NOMO-1 treated with DMSO at 0.1 percent for 48 hours (cell line): ENCODE data around the gene PIAS1.

Experiments used
- DNase-seq: peaks from one replicate; lab custom pipeline; 2025; ENCODE audit not compliant: unreplicated experiment; lab: John Stamatoyannopoulos, UW

The PIAS1 gene

GRCh38 chr15:68062214-68062613 is 8.1 kb downstream of the PIAS1 start:
- no peak for DNase-seq

DNA sequence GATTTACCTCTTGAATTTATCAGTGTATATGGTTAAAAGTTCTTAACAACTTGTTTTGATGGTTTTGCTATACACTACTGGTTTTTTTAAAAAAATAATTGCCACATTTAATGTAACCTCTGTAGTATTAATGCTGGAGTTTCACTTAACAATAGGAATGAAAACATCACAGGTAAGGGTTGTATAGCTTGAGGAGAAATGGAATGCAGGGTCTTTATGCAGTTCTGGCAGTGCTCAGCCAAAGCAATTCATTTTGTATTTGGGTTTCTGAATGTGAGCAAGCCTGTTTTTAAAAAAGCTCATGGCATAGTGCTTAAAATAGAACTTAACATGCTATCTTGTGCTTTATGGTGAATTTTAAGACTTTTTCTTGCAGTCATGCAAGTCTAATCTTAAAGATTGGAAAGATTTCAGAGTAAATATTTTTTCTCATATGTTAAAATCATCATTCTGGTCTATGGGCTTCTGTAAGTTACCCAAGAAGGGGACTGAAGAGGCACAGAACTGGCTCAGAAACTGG is 8.9 kb downstream of the PIAS1 start:
- no peak for DNase-seq

GRCh38 chr15:68063606-68064005 is 9.5 kb downstream of the PIAS1 start:
- DNase-seq: no peak

DNA sequence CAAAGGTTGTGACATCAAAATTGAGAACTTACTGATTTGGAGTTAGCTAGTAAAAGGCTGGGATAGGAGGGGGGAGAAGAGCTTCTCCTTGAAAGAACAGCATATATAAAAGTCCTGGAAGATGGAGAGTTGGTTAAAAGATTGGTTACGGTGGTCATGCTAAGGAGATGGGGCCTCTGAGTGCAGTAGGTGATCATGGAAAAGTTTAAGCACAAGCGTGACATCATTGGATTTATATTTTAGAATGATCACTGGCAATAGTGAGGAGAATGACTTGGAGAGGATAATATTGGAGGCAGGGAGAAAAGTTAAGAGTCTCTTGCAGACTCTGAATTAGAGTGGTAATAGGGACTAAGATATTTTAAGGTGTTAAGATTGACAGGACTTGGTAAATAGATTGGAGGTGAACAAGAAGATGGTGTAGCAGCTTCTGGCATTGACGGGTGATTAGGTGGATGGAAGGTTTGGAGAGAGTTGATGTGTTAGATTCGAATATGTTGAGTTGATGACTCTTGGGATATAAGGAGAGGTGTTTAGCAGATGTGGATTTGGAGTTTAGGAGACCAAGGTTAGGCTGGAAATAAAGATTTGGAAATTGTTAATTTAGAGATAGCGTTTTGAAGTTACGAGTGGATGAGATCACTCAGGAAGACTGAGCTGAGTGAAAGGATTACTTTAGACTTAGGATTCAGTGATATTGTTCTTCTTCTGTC is 19.6 kb downstream of the PIAS1 start:
- DNase-seq: no peak

DNA sequence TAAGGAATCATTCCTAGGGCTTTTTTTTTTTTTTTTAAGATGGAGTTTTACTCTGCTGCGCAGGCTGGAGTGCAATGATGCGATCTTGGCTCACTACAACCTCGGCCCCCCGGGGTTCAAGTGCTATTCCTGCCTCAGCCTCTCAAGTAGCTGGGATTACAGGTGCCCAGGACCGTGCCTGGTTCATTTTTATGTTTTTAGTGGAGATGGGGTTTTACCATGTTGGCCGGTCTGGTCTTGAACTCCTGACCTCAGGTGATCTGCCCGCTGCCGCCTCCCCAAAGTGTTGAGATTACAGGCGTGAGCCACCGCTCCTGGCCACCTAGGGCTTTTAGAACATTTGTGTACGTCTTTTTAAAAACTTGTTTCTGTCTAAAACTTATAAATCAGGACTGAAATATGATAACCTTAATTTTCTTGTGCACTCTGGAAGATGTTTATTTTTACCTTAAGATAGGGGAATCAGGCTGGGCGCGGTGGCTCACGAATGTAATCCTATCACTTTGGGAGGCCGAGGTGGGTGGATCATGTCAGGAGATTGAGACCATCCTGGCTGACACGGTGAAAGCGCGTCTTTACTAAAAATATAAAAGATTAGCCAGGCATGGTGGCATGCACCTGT is 21.8 kb downstream of the PIAS1 start:
- DNase-seq: no peak

GRCh38 chr15:68078365-68078764 is 24.2 kb downstream of the PIAS1 start:
- no peak for DNase-seq

DNA sequence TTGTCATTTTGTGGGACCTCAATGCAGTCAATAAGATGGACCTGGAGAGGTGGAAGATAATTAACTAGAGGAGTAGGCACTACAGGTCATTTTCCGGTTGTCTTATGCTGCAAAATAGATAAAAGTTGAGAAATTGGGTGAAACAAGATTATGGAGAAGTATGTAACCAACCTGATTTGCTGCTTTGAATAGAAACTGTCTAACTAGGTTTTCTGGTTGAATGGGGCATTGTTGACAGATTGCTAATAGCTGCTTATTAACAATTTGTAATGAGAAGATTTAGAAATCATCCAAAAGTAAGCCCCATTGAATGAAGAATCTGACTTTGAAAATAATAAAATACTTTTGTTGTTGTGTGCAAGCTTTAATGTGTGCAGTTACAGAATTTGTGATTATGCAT is 26.2 kb downstream of the PIAS1 start:
- no peak for DNase-seq

GRCh38 chr15:68080783-68081182 is 26.7 kb downstream of the PIAS1 start:
- no peak for DNase-seq

DNA sequence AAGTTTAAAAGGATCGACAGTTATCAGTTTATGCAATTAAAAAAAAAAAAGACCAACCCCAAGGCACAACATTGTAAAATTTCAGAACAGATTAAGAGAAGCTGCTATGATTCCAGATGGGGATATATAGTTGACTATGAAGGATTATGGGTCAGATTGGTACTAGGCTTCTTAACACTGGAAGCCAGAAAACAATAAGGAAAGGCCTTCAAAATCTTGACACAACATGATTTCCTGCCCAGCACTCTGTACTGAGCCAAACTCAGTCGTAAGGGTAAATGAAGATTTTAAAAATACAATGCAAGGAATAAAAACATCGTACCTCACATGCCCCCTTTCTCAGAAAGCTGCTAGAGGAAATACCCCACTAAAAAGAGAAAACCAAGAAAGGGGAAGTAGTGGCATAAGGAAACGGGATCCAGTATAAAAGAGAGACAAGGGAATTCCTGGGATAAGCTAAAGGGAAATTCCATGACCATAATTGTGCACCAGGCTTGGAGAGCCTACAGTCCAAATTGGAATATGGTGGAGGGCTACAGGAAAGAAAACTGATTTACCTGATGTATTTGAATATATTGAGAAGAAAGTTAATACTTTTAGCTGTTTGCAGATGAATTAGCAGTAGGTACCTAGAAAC is 27.9 kb downstream of the PIAS1 start:
- DNase-seq: no peak

GRCh38 chr15:68082735-68083134 is 28.6 kb downstream of the PIAS1 start:
- no peak for DNase-seq

- no peak for DNase-seq
Measured at GRCh38 chr15:68083463-68083862, 29.3 kb downstream of the PIAS1 start.

DNA sequence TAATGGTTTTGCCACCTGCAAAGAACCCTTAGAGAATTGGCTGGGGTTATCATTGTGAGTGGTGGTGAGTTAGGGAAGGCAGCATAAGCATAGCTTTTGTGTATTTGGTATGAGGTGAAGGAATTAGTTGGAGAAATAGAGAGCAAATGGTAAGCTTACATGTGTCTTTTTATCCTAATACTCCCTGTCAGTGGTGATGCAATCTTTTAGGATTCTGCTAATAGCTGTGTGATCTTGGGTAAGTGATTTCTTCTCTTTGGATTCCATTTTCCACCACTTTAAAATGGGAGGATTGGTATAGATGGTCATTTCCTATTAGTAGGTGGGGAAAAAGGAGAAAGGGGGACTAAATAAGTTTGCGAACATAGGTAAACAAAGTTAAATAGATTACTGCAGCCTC is 30.9 kb downstream of the PIAS1 start:
- DNase-seq: no peak

DNA sequence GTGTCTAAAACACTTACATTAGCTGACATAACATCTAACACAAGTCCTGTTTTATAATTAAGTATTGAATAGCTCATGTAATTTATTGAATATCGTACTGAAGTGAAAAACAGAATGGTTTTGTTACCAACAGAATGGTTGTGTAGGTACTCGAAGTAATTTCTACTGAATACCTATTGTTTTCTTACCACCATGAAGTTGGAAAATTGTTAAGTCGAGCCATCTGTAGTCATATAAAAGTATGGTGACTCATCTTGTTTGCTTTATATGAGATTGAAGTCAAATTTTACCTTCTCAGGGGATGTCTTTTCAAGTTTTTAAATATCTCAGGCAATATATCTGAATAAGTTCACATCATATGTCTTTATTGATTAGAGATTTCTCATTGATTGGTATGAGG is 37.6 kb downstream of the PIAS1 start:
- DNase-seq: no peak

DNA sequence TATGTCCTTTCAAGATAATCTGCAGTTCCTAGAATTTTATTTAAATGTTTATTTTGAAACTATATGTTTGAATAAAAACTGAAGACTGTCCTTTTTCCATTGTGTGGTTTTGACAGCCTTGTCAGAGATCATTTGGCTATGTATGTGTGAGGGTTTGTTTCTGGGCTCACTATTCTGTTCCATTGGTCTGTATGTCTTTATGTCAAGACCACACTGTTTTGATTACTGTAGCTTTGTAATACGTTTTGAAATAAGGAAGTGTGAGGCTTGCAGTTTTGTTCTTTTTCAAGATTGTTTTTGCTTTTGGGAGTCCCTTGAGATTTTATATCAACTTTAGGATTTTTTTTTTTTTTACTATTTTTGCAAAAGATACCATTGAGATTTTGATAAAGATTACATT is 42.0 kb downstream of the PIAS1 start:
- no peak for DNase-seq

GRCh38 chr15:68097029-68097428 is 42.9 kb downstream of the PIAS1 start:
- no peak for DNase-seq

- no peak for DNase-seq
Measured at GRCh38 chr15:68098465-68098864, 44.4 kb downstream of the PIAS1 start.

- no peak for DNase-seq
Measured at GRCh38 chr15:68100194-68100593, 46.1 kb downstream of the PIAS1 start.

GRCh38 chr15:68103603-68104002 is 49.5 kb downstream of the PIAS1 start:
- DNase-seq: no peak

- no peak for DNase-seq
Measured at GRCh38 chr15:68106656-68107055, 52.5 kb downstream of the PIAS1 start.

DNA sequence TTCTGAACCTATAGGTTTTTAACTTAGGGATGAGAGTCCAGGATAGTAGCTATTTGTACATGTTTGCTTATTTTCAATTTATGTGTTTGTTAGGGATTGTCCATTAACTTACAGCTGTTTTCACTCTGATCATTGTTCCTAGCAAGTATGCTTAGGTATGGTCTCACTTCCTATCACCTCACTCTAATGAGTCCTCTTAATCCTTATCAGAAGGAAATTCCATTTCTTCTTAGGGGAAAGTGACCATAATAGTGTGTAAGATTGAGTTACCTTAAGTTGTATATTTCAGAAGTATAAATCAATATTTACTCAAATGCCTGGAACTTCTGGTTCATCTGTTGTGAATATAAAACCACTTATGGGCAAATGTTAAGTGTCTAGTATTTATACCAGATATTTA is 53.0 kb downstream of the PIAS1 start:
- no peak for DNase-seq

DNA sequence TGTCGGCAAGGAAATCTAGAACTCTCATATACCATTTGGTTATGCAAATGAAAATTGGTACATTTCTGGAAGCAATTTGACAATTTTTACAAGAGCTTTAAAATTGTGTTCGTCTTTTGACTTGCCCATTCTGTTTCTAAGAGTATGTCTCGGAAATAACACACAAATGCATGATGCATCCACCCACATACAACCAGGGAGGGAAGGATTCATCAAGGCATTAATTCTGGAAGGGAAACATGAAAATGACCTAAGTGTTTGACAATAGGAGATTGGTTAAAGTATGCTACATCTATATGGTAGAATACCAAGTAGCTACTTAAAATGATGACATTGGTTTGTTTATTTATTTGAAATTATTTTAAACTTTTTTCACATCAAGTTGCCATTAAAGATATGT is 58.6 kb downstream of the PIAS1 start:
- DNase-seq: no peak

- DNase-seq: no peak
Measured at GRCh38 chr15:68113273-68113672, 59.2 kb downstream of the PIAS1 start.
